NB4 (cell line): ENCODE data around the gene TCF7L2.

ENCODE experiments used
- MYC ChIP-seq: IDR thresholded peaks from 2 replicates; pipeline ENCODE4 v1.6.1; 2011; ENCODE audit warnings: low read depth, low read length
- POLR2A ChIP-seq: IDR thresholded peaks from 2 replicates; pipeline ENCODE4 v1.6.1; 2011; ENCODE audit warnings: mild to moderate bottlenecking; ENCODE audit not compliant: insufficient read length; ENCODE audit errors: extremely low read depth
- TF ChIP-seq, protein P1 (sequence below): IDR thresholded peaks from one replicate; pipeline ENCODE4 v1.5.1; 2012; ENCODE audit warnings: low read depth, low read length

DNA sequence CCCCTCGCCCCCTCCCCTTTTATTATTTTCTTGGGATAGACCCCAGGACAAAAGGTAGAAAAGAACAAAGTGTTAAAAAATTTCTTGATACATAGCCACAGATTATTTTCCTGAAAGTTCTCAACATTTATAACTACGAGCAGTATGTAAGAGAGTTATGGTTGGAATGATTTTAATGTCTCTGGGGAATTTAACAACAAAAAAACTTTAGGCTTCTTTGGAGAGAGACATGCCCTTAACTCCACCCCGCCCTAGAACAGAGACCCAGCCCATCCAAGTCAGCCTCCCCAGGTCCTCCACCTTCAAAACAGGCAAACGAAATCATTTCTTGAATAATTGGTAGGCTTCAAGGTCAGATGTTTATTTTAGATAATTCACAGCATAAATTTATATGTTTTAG, 97.1 kb downstream of the TCF7L2 start:
- TF ChIP-seq, protein P1, sequence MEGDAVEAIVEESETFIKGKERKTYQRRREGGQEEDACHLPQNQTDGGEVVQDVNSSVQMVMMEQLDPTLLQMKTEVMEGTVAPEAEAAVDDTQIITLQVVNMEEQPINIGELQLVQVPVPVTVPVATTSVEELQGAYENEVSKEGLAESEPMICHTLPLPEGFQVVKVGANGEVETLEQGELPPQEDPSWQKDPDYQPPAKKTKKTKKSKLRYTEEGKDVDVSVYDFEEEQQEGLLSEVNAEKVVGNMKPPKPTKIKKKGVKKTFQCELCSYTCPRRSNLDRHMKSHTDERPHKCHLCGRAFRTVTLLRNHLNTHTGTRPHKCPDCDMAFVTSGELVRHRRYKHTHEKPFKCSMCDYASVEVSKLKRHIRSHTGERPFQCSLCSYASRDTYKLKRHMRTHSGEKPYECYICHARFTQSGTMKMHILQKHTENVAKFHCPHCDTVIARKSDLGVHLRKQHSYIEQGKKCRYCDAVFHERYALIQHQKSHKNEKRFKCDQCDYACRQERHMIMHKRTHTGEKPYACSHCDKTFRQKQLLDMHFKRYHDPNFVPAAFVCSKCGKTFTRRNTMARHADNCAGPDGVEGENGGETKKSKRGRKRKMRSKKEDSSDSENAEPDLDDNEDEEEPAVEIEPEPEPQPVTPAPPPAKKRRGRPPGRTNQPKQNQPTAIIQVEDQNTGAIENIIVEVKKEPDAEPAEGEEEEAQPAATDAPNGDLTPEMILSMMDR = no peak
- TF ChIP-seq MYC = no peak
- TF ChIP-seq POLR2A = no peak
